Measurements from ENCODE around the gene TCF3. TPM values are rescaled to one million over a fixed set of nuclear protein-coding genes. Genes with fewer than 3 reads are reported as not detected.

Gene TCF3
- total RNA-seq, 1 experiment from 2014 or later: 304 TPM

DNA sequence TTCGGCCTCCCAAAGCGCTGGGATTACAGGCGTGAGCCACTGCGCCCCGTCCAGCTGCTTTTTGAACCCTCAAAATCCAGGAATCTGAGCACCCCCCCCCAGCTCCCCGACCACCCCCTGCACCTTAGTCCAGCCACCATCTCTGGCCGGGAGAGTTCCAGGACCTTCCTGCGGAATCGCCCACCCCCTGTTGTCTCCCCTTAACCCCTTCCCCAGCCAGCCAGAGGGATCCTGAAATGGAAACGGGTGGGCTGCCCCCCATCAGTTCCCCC is 59.0 kb downstream of the TCF3 start:
- no peak overlapping the region for H2AFZ ChIP-seq (ENCODE audit: low read length)

More for the DNA sequence above, 59.0 kb downstream of the TCF3 start:
- Histone ChIP-seq H4K8ac (replicated peaks; ENCODE audit: insufficient read length, low read depth, low read length) (no peak overlapping the region), H3K9me3 (ENCODE audit: control insufficient read depth, low read depth, low read length) (no peaks in the 10 kb centered on the region), H2AK5ac (ENCODE audit: insufficient read length, low read length) (no peak overlapping the region), H2BK5ac (ENCODE audit: insufficient read length, low read length) (no peak overlapping the region), H3K14ac (ENCODE audit: insufficient read depth, low read length) (no peak overlapping the region), H3K4me1 (ENCODE audit: insufficient read depth, low read length) (no peaks in the 10 kb centered on the region), H3K56ac (ENCODE audit: insufficient read length, low read depth, low read length) (no peak overlapping the region), H2BK20ac (ENCODE audit: low read depth, low read length, poor library complexity, severe bottlenecking) (no peak overlapping the region), H2BK15ac (ENCODE audit: low read depth, low read length) (no peak overlapping the region), H3K79me2 (ENCODE audit: insufficient read depth, low read length) (peaks cover 10% of the 10 kb centered on the region; the same call in 1 of the 2 replicates), H3K27me3 (ENCODE audit: insufficient read depth, low read length) (no peaks in the 10 kb centered on the region), H3K23ac (ENCODE audit: insufficient read length, low read depth, low read length) (no peak overlapping the region), H3K9ac (ENCODE audit: extremely low read depth, insufficient read length, low read length) (no peak overlapping the region), H3K4me2 (ENCODE audit: insufficient read depth, insufficient read length, low read length) (peak overlapping the region; percentile 7), H3K18ac (ENCODE audit: insufficient read length, low read depth, low read length) (no peak overlapping the region), H2BK12ac (ENCODE audit: insufficient read length, low read depth, low read length) (no peak overlapping the region), H3K27ac (ENCODE audit: insufficient read length, low read depth, low read length) (no peak overlapping the region), H3K4ac (ENCODE audit: low read depth, low read length) (no peak overlapping the region), H3K79me1 (ENCODE audit: insufficient read depth, low read depth, low read length, poor library complexity, severe bottlenecking) (no peaks in the 10 kb centered on the region), H4K5ac (ENCODE audit: insufficient read length, low read depth, low read length) (no peak overlapping the region), H2BK120ac (ENCODE audit: low read depth, low read length, poor library complexity, severe bottlenecking) (no peak overlapping the region), H4K91ac (ENCODE audit: insufficient read length, low read depth, low read length) (no peak overlapping the region), H4K20me1 (ENCODE audit: control insufficient read depth, insufficient read depth, insufficient read length) (no peaks in the 10 kb centered on the region), H3K23me2 (ENCODE audit: insufficient read length, low read depth, low read length, poor library complexity, severe bottlenecking) (peaks cover 12% of the 10 kb centered on the region), H3T11ph (ENCODE audit: low read length) (no peak overlapping the region)
- Mint-ChIP-seq H3K27ac (no peak overlapping the region), H3K36me3 (ENCODE audit: insufficient read depth in 1 of 3, low read depth in 3 of 3) (peaks cover 13 to 45% (median 28%) of the 10 kb centered on the region in 3 experiments; a peak in 6 of 7 replicates), H3K27me3 (ENCODE audit: low read depth) (peaks cover 1% of the 10 kb centered on the region; the same call in 1 of the 2 replicates), H3K4me1 (peaks cover 16 to 20% of the 10 kb centered on the region in 2 experiments), H3K4me3 (peak overlapping the region; percentile 73 to 86), H3K9me3 (no peaks in the 10 kb centered on the region)
- no CpG with 5 or more reads among the region's 10 CpGs for WGBS (ENCODE audit: extremely low coverage, insufficient read length, low lambda C conversion rate)
- TF ChIP-seq, protein P1, sequence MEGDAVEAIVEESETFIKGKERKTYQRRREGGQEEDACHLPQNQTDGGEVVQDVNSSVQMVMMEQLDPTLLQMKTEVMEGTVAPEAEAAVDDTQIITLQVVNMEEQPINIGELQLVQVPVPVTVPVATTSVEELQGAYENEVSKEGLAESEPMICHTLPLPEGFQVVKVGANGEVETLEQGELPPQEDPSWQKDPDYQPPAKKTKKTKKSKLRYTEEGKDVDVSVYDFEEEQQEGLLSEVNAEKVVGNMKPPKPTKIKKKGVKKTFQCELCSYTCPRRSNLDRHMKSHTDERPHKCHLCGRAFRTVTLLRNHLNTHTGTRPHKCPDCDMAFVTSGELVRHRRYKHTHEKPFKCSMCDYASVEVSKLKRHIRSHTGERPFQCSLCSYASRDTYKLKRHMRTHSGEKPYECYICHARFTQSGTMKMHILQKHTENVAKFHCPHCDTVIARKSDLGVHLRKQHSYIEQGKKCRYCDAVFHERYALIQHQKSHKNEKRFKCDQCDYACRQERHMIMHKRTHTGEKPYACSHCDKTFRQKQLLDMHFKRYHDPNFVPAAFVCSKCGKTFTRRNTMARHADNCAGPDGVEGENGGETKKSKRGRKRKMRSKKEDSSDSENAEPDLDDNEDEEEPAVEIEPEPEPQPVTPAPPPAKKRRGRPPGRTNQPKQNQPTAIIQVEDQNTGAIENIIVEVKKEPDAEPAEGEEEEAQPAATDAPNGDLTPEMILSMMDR (conservative IDR thresholded peaks at IDR 0.05): no peak
- no peak for DNase-seq

All from H9 (cell line).